Colon (tissue), 2 donors: ENCODE results near the gene MAP2K3.

Source experiments
- FAIRE-seq: peaks from 2 replicates; lab custom pipeline; 2012; peaks lifted over from hg19 to GRCh38; lab: Jason Lieb, UNC
- donor health status: control.
- donor health status: control.

The MAP2K3 gene

GRCh38 chr17:21252796-21253645 lies 31.5 kb upstream of the MAP2K3 start, which contains the start of gene NATD1:
TSS of gene NATD1 (minus strand) at chr17:21253410. CDS start at chr17:21253264, 146 bp downstream.
- FAIRE-seq, result no peak

DNA sequence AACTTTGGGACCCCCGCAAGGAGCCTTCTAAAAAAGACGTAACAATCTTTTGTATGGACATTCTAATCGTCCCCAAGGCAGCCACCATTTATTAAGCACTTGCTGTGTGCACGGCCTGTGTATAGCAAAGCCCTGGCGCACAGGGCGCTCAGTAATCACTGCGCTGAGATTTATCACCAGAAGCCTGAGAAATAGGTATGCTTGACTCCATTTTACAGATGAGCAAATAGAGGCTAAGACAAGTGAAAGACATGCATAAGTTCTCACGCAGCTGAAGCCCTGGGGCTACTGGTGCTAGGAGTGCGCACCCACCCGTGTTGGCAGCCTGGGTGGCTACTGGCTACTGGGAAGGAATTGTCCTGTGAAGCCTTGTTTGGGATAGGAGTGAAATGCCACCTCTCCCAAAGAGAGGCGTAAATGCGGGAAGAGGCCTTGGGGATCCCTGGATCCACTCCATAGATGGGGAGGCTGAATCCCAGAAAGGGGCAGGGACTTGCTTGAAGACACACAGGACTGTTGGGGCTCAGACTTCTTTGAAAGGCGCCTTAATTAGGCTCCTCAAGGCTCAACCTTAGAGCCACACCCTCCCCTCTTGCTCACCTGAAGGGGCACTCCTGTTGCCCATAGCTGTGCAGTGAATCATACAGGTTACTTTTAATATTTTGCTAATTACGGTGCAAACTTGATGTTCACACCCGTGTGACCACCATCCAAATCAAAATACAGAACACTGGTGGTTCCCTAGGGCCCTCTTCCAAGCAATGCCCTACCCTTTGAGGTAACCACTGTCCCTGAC lies 30.7 kb upstream of the MAP2K3 start:
- FAIRE-seq, result no peak

GRCh38 chr17:21258593-21258992 lies 25.9 kb upstream of the MAP2K3 start:
- no peak for FAIRE-seq

GRCh38 chr17:21262259-21262993 lies 22.1 kb upstream of the MAP2K3 start:
- FAIRE-seq, result no peak

DNA sequence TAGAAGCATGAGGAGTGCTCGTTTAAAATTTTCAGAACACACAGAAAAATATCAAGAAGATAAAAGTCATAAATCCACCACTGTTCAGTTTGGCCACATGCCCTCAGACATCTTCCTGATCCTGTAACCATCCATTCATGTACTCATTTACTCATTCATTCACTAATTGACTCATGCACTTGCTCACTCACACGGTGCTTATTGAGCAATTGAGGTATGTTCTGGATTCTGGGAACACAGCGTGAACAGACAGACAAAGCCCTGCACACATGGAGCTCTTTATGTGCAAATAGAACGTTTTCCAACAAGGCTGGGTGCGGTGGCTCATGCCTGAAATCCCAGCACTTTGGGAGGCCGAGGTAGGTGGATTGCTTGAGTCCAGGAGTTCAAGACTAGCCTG lies 21.1 kb upstream of the MAP2K3 start:
- FAIRE-seq, result no peak

GRCh38 chr17:21268596-21269188 lies 15.8 kb upstream of the MAP2K3 start:
- FAIRE-seq, result no peak

GRCh38 chr17:21269394-21269793 lies 15.1 kb upstream of the MAP2K3 start:
- FAIRE-seq, result no peak

DNA sequence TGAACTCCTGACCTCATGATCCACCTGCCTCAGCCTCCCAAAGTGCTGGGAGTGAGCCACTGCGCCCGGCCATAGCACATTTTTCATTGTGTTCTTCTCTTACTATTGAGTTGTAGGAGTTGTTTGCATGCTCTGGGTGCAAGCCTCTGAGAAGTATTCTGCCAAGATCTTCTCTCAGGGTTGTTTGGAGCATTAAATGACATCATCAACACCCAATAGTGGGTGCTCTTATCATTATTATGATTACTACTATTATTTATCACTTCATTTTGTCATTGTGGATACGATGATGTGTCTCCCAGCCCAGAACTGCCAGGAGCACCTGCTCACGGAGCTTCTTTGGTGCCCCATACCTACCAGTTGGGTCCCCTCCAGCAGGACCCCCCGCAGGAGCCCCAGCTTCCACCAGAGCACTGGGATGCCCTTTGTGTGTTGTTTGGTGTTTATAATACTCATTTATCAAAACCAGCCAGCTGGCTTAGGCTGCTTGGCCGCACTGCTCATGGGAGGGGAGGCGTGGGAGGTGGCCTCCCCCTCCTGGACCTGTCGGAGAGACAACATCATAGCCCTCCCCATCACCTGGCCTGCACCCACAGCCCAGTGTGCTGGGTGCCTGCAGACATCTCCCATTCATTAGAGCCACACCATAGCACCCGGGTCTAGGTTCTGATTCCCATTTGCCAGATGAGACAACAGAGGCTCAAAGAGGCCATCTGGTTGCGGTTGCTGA lies 12.9 kb upstream of the MAP2K3 start:
- FAIRE-seq, result no peak

DNA sequence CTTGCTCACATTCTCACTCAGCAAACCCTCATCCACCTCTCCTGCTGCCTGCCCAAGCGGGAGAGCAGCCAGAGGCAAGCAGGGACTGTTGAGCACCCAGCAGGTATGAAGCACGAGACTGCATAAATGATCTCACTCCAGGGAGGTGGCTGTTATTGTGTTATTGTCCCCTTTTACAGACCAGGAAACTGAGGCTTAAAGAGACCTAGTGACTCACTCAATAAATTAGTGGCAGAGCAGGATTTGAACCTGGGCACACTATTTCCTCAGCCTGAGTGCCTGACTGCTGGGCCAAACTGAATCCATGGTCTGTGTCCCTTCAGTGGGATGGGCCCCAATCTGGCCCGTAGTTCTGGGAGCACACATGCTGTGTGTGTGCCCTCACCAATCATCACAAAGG lies 12.3 kb upstream of the MAP2K3 start:
- FAIRE-seq, result no peak

DNA sequence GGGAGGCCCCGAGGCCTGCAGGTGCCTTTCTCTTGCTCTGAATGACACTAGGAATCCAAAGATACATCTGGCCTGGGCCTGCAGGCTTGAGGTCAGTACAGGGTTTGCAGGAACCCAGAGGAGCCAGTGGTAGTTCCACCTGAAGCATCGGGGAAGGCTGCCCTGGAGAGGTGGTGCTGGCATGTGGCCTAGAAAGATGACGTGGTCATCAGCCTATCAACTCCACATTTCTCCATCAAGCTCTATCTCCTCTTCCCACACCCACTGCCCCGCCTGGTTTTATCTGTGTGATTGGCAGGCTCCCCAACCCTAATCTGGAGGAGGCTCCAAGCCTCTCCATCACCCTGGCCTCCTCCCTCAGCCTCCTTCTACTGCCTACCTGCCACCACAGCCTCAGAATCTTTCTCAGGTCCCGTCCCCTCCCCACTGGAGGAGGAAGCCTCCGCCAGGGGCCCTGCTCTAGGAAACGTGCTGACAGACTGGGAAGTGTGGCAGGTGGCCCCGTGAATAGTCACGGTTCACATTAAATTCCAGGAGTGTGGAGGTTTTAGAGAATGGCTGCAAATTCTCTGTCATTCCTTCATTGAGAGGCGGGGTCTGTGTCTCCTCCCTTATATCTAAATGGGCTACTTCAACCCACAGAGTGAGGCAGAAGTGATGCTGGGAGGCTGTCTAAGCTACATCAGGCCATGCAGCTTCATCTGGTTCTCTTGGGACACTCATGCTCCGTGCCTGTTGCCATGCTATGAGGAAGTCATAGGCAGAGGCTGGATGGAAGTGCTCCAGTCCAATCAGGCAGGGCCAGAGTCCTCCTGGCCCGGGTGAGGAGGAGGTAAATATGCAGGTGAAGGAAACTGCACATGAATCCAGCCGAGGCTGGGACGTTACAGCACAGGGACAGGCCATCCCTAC lies 11.4 kb upstream of the MAP2K3 start:
- no peak for FAIRE-seq

- FAIRE-seq, result no peak
These were observed 9.4 kb upstream of the MAP2K3 start for GRCh38 chr17:21275047-21275578.

DNA sequence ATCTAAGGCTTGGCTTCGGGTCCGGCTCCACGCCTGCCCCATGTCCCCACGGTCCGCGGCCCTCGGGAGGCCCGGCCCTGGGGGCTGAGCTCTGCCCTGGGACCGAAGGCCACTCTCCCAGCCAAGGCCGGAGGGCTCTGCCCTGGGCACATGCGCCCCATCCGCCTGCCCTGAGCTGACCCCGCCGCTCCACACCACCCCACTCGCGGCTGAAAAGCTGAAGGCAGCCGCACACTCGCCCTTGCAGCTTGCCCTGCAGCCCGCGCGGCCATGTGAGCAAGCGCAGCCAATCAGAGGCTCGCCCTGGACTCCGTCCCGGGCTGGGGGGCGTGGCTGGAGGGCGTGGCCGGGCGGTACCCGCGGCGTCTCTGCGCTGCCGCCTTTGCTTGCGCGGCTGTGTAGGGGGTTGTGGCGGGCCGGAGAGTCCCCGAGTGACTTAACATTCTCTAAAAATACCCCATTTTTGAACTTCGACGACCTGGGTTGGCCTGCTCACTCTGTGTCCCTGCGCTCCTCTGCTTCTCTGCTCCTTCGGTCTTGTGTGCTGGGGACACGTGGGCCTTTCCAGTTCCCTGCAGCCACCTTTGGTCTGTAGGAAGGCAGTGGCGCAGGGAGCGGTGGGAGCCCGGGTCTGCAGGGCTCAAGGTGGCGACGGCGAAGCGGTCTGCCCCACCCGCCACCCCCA lies 8.8 kb upstream of the MAP2K3 start:
- FAIRE-seq, result no peak

DNA sequence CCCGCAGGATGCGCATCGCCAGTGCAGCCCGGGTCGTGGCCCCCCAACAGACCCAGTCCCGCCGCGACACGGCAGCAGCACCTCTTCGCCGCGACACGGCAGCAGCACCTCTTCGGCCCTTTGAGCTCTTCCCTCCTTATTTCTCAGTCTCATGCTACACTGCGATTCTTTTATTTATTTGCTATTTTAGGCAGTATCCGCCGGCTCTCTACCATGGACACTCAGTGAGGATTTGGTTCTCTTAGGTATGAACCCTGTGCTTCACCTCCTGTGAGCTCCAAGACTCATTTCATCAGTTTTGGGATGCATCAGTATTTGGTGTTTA lies 8.3 kb upstream of the MAP2K3 start:
- FAIRE-seq, result no peak

GRCh38 chr17:21277332-21277731 lies 7.2 kb upstream of the MAP2K3 start:
- FAIRE-seq, result no peak

GRCh38 chr17:21278450-21279197 lies 5.9 kb upstream of the MAP2K3 start:
- no peak for FAIRE-seq

GRCh38 chr17:21279198-21279535 lies 5.3 kb upstream of the MAP2K3 start:
- FAIRE-seq, result no peak

DNA sequence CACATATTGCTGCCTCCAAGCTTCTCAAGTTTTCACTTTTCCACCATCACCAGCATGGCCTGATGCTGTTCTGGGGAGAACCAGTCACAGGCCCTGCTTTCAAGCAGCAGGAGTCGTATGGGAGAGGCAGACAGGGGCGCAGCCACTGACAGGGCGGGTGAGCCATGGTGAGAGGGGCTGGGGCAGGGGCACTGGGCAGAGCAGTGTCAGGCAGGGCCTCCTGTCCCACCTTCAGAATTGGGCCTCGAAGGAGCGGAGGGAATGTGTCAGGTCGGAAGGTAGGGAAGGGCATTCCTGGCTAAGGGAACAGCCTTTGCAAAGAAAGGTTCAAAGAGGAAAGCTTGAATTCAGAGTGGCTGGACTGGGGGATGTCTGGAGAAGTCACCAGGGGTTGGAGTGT lies 4.9 kb upstream of the MAP2K3 start:
- FAIRE-seq, result no peak

GRCh38 chr17:21280081-21280518 lies 4.4 kb upstream of the MAP2K3 start:
- FAIRE-seq, result no peak

DNA sequence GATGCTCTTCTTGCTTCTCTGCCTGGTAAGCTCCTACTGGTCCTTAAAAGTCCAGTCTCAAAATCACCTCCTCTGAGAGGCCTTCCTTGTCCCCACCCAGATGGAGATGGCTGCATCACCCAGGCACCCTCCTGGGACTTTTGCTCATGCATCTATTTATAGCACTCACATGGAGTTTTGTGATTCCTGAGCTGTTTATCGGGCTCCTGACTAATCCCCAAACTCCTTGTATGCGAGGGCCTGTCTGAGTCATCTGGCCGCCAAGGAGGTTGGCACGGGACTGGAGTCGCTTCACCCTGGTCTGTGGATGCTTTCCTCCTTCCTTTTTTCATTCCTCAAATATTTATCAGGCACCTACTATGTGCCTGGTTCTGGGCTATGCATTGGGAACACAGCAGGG lies 2.3 kb upstream of the MAP2K3 start:
- FAIRE-seq, result no peak
